ENCODE data around the gene NFATC1. TPM values are rescaled to one million over a fixed set of nuclear protein-coding genes. Genes with fewer than 3 reads are reported as not detected.

Gene NFATC1
- polyA plus RNA-seq, 1 of the 3 experiments (the other 2 are of a cell fraction) = 0.02 TPM

DNA sequence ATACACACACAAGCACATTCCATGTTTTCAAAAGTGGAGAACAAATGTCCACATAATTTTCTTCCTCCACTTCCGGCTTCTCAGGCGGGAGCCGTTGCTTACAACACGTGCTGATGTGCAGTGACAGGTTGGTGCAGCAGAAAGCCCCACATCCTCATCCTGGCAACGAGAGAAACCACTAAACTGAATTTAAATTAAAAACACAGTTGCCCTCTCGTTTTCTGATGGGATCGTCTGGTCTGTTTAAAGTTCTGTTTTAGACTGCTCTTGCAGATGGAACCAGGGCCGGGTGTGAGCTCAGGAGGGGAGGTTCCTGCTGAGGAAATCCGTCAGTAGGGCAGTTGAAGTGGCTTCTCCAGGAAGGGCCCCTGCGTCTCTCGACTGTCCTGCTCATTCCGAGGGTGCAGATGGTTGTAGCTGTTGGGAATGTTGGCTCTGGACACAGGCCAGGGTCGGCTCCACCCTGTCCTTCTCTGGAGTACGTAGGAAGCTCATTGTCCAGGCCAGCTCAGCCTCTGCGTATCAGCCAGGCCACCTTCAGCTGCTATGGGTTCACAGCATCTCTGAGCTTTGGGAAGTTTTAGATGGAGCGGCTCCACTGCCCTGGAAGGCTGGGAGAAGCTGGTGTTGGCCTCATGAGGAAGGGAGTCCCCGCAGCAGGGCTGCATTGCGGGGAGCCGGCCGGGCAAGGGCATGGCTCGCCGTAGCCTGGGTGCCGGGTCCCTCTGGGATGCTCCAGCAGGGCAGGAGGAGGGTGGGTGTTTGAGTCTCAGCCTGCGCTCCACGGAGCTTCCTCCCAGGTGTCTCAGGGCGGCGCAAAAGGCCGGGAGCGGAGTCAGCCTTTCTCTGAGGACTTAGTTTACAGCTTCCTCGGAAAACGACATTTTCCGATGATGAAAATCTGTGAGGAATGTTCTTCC, 58.3 kb downstream of the NFATC1 start:
- H4K20me1 ChIP-seq (ENCODE audit: insufficient read depth) = 0 out of 2 replicates have a peak, but pooled peaks cover 6% of the 10 kb centered on the region
- TF ChIP-seq, protein P1, sequence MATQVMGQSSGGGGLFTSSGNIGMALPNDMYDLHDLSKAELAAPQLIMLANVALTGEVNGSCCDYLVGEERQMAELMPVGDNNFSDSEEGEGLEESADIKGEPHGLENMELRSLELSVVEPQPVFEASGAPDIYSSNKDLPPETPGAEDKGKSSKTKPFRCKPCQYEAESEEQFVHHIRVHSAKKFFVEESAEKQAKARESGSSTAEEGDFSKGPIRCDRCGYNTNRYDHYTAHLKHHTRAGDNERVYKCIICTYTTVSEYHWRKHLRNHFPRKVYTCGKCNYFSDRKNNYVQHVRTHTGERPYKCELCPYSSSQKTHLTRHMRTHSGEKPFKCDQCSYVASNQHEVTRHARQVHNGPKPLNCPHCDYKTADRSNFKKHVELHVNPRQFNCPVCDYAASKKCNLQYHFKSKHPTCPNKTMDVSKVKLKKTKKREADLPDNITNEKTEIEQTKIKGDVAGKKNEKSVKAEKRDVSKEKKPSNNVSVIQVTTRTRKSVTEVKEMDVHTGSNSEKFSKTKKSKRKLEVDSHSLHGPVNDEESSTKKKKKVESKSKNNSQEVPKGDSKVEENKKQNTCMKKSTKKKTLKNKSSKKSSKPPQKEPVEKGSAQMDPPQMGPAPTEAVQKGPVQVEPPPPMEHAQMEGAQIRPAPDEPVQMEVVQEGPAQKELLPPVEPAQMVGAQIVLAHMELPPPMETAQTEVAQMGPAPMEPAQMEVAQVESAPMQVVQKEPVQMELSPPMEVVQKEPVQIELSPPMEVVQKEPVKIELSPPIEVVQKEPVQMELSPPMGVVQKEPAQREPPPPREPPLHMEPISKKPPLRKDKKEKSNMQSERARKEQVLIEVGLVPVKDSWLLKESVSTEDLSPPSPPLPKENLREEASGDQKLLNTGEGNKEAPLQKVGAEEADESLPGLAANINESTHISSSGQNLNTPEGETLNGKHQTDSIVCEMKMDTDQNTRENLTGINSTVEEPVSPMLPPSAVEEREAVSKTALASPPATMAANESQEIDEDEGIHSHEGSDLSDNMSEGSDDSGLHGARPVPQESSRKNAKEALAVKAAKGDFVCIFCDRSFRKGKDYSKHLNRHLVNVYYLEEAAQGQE (IDR thresholded peaks at IDR 0.05; ENCODE audit: low read depth, low read length) = no peak
- TF ChIP-seq, protein P2, sequence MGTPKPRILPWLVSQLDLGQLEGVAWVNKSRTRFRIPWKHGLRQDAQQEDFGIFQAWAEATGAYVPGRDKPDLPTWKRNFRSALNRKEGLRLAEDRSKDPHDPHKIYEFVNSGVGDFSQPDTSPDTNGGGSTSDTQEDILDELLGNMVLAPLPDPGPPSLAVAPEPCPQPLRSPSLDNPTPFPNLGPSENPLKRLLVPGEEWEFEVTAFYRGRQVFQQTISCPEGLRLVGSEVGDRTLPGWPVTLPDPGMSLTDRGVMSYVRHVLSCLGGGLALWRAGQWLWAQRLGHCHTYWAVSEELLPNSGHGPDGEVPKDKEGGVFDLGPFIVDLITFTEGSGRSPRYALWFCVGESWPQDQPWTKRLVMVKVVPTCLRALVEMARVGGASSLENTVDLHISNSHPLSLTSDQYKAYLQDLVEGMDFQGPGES (IDR thresholded peaks at IDR 0.05; ENCODE audit: low read depth, low read length) = no peak
- TF ChIP-seq SIN3A (IDR thresholded peaks at IDR 0.05; ENCODE audit: borderline replicate concordance, low read depth, low read length) = no peak
- TF ChIP-seq NRF1 (IDR thresholded peaks at IDR 0.05; ENCODE audit: low read depth, low read length) = no peak
- TF ChIP-seq SMC3 (IDR thresholded peaks at IDR 0.05; ENCODE audit: low read depth, low read length) = no peak
- TF ChIP-seq, protein P3, sequence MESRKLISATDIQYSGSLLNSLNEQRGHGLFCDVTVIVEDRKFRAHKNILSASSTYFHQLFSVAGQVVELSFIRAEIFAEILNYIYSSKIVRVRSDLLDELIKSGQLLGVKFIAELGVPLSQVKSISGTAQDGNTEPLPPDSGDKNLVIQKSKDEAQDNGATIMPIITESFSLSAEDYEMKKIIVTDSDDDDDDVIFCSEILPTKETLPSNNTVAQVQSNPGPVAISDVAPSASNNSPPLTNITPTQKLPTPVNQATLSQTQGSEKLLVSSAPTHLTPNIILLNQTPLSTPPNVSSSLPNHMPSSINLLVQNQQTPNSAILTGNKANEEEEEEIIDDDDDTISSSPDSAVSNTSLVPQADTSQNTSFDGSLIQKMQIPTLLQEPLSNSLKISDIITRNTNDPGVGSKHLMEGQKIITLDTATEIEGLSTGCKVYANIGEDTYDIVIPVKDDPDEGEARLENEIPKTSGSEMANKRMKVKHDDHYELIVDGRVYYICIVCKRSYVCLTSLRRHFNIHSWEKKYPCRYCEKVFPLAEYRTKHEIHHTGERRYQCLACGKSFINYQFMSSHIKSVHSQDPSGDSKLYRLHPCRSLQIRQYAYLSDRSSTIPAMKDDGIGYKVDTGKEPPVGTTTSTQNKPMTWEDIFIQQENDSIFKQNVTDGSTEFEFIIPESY (IDR thresholded peaks at IDR 0.05; ENCODE audit: borderline replicate concordance, low read depth) = no peak
- TF ChIP-seq, protein P4, sequence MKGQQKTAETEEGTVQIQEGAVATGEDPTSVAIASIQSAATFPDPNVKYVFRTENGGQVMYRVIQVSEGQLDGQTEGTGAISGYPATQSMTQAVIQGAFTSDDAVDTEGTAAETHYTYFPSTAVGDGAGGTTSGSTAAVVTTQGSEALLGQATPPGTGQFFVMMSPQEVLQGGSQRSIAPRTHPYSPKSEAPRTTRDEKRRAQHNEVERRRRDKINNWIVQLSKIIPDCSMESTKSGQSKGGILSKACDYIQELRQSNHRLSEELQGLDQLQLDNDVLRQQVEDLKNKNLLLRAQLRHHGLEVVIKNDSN (IDR thresholded peaks at IDR 0.05; ENCODE audit: borderline replicate concordance, low read depth) = no peak
- no peak for TF ChIP-seq YY1 (IDR thresholded peaks at IDR 0.05; ENCODE audit: low read depth)
- no peak for TF ChIP-seq RAD21 (IDR thresholded peaks at IDR 0.05; ENCODE audit: low read length)
- no peak for TF ChIP-seq FOXM1 (IDR thresholded peaks at IDR 0.05; ENCODE audit: low read depth)
- TF ChIP-seq MEF2A (IDR thresholded peaks at IDR 0.05; ENCODE audit: borderline replicate concordance, low read depth) = no peak
- no peak for TF ChIP-seq EP300 (IDR thresholded peaks at IDR 0.05; ENCODE audit: borderline replicate concordance in 1 of 2, low read depth in 1 of 2, low read length in 1 of 2)
- TF ChIP-seq, protein P5, sequence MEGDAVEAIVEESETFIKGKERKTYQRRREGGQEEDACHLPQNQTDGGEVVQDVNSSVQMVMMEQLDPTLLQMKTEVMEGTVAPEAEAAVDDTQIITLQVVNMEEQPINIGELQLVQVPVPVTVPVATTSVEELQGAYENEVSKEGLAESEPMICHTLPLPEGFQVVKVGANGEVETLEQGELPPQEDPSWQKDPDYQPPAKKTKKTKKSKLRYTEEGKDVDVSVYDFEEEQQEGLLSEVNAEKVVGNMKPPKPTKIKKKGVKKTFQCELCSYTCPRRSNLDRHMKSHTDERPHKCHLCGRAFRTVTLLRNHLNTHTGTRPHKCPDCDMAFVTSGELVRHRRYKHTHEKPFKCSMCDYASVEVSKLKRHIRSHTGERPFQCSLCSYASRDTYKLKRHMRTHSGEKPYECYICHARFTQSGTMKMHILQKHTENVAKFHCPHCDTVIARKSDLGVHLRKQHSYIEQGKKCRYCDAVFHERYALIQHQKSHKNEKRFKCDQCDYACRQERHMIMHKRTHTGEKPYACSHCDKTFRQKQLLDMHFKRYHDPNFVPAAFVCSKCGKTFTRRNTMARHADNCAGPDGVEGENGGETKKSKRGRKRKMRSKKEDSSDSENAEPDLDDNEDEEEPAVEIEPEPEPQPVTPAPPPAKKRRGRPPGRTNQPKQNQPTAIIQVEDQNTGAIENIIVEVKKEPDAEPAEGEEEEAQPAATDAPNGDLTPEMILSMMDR (IDR thresholded peaks at IDR 0.05) = no peak
- TF ChIP-seq TCF12 (IDR thresholded peaks at IDR 0.05) = no peak
- TF ChIP-seq GATA2 (CRISPR knock-in tag; IDR thresholded peaks at IDR 0.05) = no peak
- no peak for TF ChIP-seq GABPA (IDR thresholded peaks at IDR 0.05; ENCODE audit: low read depth)
- TF ChIP-seq, protein P6, sequence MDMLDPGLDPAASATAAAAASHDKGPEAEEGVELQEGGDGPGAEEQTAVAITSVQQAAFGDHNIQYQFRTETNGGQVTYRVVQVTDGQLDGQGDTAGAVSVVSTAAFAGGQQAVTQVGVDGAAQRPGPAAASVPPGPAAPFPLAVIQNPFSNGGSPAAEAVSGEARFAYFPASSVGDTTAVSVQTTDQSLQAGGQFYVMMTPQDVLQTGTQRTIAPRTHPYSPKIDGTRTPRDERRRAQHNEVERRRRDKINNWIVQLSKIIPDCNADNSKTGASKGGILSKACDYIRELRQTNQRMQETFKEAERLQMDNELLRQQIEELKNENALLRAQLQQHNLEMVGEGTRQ (IDR thresholded peaks at IDR 0.05; ENCODE audit: borderline replicate concordance, low read depth, low read length) = no peak
- TF ChIP-seq FOXJ3 (CRISPR knock-in tag; IDR thresholded peaks at IDR 0.05) = no peak
- no peak for TF ChIP-seq NFIC (IDR thresholded peaks at IDR 0.05; ENCODE audit: borderline replicate concordance)
- TF ChIP-seq, protein P7, sequence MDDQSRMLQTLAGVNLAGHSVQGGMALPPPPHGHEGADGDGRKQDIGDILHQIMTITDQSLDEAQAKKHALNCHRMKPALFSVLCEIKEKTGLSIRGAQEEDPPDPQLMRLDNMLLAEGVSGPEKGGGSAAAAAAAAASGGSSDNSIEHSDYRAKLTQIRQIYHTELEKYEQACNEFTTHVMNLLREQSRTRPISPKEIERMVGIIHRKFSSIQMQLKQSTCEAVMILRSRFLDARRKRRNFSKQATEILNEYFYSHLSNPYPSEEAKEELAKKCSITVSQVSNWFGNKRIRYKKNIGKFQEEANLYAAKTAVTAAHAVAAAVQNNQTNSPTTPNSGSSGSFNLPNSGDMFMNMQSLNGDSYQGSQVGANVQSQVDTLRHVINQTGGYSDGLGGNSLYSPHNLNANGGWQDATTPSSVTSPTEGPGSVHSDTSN (IDR thresholded peaks at IDR 0.05) = no peak
- no peak for DNase-seq
- no peaks in the 10 kb centered on the region for H3K9me3 ChIP-seq
- no peak overlapping the region for H3K4me2 ChIP-seq
- no peak overlapping the region for H3K9ac ChIP-seq
- H3K27me3 ChIP-seq (ENCODE audit: insufficient read depth) = peaks cover 96% of the 10 kb centered on the region
- no peak overlapping the region for H3K27ac ChIP-seq (ENCODE audit: low read depth in 2 of 2, low read length in 1 of 2)
- WGBS (ENCODE audit: low lambda C conversion rate) = 7% methylated on average over 20 of the region's 32 CpGs
- no peak overlapping the region for H2AFZ ChIP-seq (ENCODE audit: low read depth)
- H3K4me3 ChIP-seq (ENCODE audit: low read depth in 2 of 2, low read length in 1 of 2) = no peak overlapping the region
- no peaks in the 10 kb centered on the region for H3K9me2 ChIP-seq
- H3F3A ChIP-seq (replicated peaks; ENCODE audit: insufficient read depth) = no peaks in the 10 kb centered on the region
- POLR2A ChIA-PET = no interaction called here
- H3K4me1 ChIP-seq (ENCODE audit: control insufficient read depth in 1 of 2, insufficient read depth in 2 of 2, low read depth in 1 of 2, low read length in 1 of 2) = no peaks in the 10 kb centered on the region
- CTCF ChIA-PET = interaction anchor here (1.4 kb wide), 1 partner anchor 11 kb away, joined by 4 read pairs; no protein-coding TSS in a partner anchor
- H3K36me3 ChIP-seq (replicated peaks in 1 of 2; ENCODE audit: control insufficient read depth in 1 of 2, insufficient read depth in 2 of 2, low read length in 1 of 2) = no peaks in the 10 kb centered on the region
- H3K79me2 ChIP-seq (ENCODE audit: insufficient read depth) = no peaks in the 10 kb centered on the region
